ENCODE results near the gene MIER3.

The MIER3 gene

GRCh38 chr5:56898213-56898612 lies 53.7 kb downstream of the MIER3 start:
- no peak for DNase-seq (ENCODE audit: low read depth in 1 of 2, low spot score in 1 of 2)

GRCh38 chr5:56896763-56897162 lies 55.2 kb downstream of the MIER3 start:
- no peak for DNase-seq (ENCODE audit: low read depth in 1 of 2, low spot score in 1 of 2)

GRCh38 chr5:56893251-56893951 lies 58.5 kb downstream of the MIER3 start:
- no peak for DNase-seq (ENCODE audit: low read depth in 1 of 2, low spot score in 1 of 2)

GRCh38 chr5:56881571-56881970 lies 70.4 kb downstream of the MIER3 start:
- no peak for DNase-seq (ENCODE audit: low read depth in 1 of 2, low spot score in 1 of 2)

GRCh38 chr5:56876327-56876726 lies 75.6 kb downstream of the MIER3 start:
- DNase-seq (ENCODE audit: low read depth in 1 of 2, low spot score in 1 of 2), result no peak

GRCh38 chr5:56873056-56873455 lies 78.9 kb downstream of the MIER3 start:
- DNase-seq (ENCODE audit: low read depth in 1 of 2, low spot score in 1 of 2), result no peak

GRCh38 chr5:56871777-56872176 lies 80.1 kb downstream of the MIER3 start:
- no peak for DNase-seq (ENCODE audit: low read depth in 1 of 2, low spot score in 1 of 2)

Data from activated T-helper 1 cell treated with anti-CD3 and anti-CD28 coated beads, Interleukin-2, amount 50 U/mL, for 16 hours (primary cell).